Endothelial cell (in vitro differentiated cells): ENCODE measurements around the gene UBTD2. TPM values are rescaled to one million over a fixed set of nuclear protein-coding genes. Genes with fewer than 3 reads are reported as not detected.
"Not testable (repeated sequence)": the region's sequence is repeated elsewhere in the genome, so short reads cannot be mapped to it uniquely, and the experiment has no call there.

ENCODE experiments used
- DNase-seq: peaks from one replicate; pipeline ENCODE4 v3.0.0; 2021; ENCODE audit warnings: low spot score
- H3K27ac Mint-ChIP-seq: one replicate; pipeline ENCODE4 v1.8.0; 2021; ENCODE audit warnings: mixed read lengths, inconsistent platforms; ENCODE audit not compliant: unreplicated experiment
- H3K27me3 Mint-ChIP-seq: one replicate; pipeline ENCODE4 v1.8.0; 2021; ENCODE audit warnings: mild to moderate bottlenecking, moderate library complexity, mixed read lengths, inconsistent platforms; ENCODE audit not compliant: unreplicated experiment
- H3K36me3 Mint-ChIP-seq: one replicate; pipeline ENCODE4 v1.8.0; 2021; ENCODE audit warnings: mild to moderate bottlenecking, low read depth, mixed read lengths, inconsistent platforms; ENCODE audit not compliant: unreplicated experiment
- H3K4me1 Mint-ChIP-seq: one replicate; pipeline ENCODE4 v1.8.0; 2021; ENCODE audit warnings: mild to moderate bottlenecking, mixed read lengths, inconsistent platforms; ENCODE audit not compliant: unreplicated experiment
- H3K4me3 Mint-ChIP-seq: one replicate; pipeline ENCODE4 v1.8.0; 2021; ENCODE audit warnings: mild to moderate bottlenecking, mixed read lengths, inconsistent platforms; ENCODE audit not compliant: unreplicated experiment
- H3K9me3 Mint-ChIP-seq: one replicate; pipeline ENCODE4 v1.8.0; 2021; ENCODE audit warnings: mixed read lengths, inconsistent platforms; ENCODE audit not compliant: unreplicated experiment
- CTCF ChIP-seq: fragments of 200-600 bp; sonication (generic); IDR thresholded peaks from one replicate; pipeline ENCODE4 v1.5.0; 2021; ENCODE audit warnings: antibody characterized with exemption; ENCODE audit not compliant: unreplicated experiment
- total RNA-seq: library from RNA; stranded (reverse); fragmentation: NEBNext Ultra II Directional; extraction: Animal tissue kit (Norgen Biotek cat#: 25700); gene quantifications from one replicate; pipeline ENCODE4 v1.2.1, GENCODE V29; 2021; ENCODE audit not compliant: unreplicated experiment

Gene UBTD2
- total RNA-seq, 1 donor from 2014 or later = 38.8 TPM

GRCh38 chr5:172209714-172210113, 73.8 kb downstream of the UBTD2 start:
- DNase-seq = no peak
- Mint-ChIP-seq H3K4me3 (no peak overlapping the region), H3K27me3 (peaks cover 1% of the 10 kb centered on the region), H3K4me1 (no peaks in the 10 kb centered on the region), H3K36me3 (peaks cover 18% of the 10 kb centered on the region), H3K27ac (no peak overlapping the region), H3K9me3 (no peaks in the 10 kb centered on the region)
- no peak for TF ChIP-seq CTCF

- H3K27ac Mint-ChIP-seq = no peak overlapping the region
- no peak overlapping the region for H3K4me3 Mint-ChIP-seq
- H3K36me3 Mint-ChIP-seq = peaks cover 18% of the 10 kb centered on the region
- H3K9me3 Mint-ChIP-seq = no peaks in the 10 kb centered on the region
- peaks cover 3% of the 10 kb centered on the region for H3K27me3 Mint-ChIP-seq
- no peak for DNase-seq
- H3K4me1 Mint-ChIP-seq = no peaks in the 10 kb centered on the region
- TF ChIP-seq CTCF = no peak
Observed at GRCh38 chr5:172207511-172207910, 76.1 kb downstream of the UBTD2 start.

GRCh38 chr5:172205984-172206383, 77.6 kb downstream of the UBTD2 start:
- not testable (repeated sequence) for H3K9me3 Mint-ChIP-seq, H3K36me3 Mint-ChIP-seq, H3K4me3 Mint-ChIP-seq, H3K4me1 Mint-ChIP-seq, H3K27ac Mint-ChIP-seq, H3K27me3 Mint-ChIP-seq, DNase-seq

GRCh38 chr5:172200476-172200875, 83.1 kb downstream of the UBTD2 start:
- Mint-ChIP-seq H3K4me1 (no peaks in the 10 kb centered on the region), H3K27ac (no peak overlapping the region), H3K27me3 (peaks cover 2% of the 10 kb centered on the region), H3K9me3 (no peaks in the 10 kb centered on the region), H3K36me3 (no peaks in the 10 kb centered on the region), H3K4me3 (no peak overlapping the region)
- TF ChIP-seq CTCF = no peak
- DNase-seq = no peak

- H3K27ac Mint-ChIP-seq = no peak overlapping the region
- H3K4me1 Mint-ChIP-seq = no peaks in the 10 kb centered on the region
- H3K9me3 Mint-ChIP-seq = no peaks in the 10 kb centered on the region
- no peak for TF ChIP-seq CTCF
- peaks cover 2% of the 10 kb centered on the region for H3K27me3 Mint-ChIP-seq
- H3K4me3 Mint-ChIP-seq = no peak overlapping the region
- DNase-seq = no peak
- H3K36me3 Mint-ChIP-seq = no peaks in the 10 kb centered on the region
Observed at GRCh38 chr5:172199446-172199845, 84.1 kb downstream of the UBTD2 start.

- H3K27ac Mint-ChIP-seq, H3K27me3 Mint-ChIP-seq, H3K4me1 Mint-ChIP-seq, H3K36me3 Mint-ChIP-seq, H3K4me3 Mint-ChIP-seq, DNase-seq, H3K9me3 Mint-ChIP-seq: not testable (repeated sequence)
Observed at GRCh38 chr5:172197775-172198174, 85.8 kb downstream of the UBTD2 start.
